ENCODE data around the gene WIF1. TPM values are rescaled to one million over a fixed set of nuclear protein-coding genes. Genes with fewer than 3 reads are reported as not detected.

The WIF1 gene
- total and polyA plus RNA-seq, 2 of the 8 experiments (the other 6 are each of a cell fraction or from before 2014, with no cell fraction given): 1.8 to 9.1 TPM

DNA sequence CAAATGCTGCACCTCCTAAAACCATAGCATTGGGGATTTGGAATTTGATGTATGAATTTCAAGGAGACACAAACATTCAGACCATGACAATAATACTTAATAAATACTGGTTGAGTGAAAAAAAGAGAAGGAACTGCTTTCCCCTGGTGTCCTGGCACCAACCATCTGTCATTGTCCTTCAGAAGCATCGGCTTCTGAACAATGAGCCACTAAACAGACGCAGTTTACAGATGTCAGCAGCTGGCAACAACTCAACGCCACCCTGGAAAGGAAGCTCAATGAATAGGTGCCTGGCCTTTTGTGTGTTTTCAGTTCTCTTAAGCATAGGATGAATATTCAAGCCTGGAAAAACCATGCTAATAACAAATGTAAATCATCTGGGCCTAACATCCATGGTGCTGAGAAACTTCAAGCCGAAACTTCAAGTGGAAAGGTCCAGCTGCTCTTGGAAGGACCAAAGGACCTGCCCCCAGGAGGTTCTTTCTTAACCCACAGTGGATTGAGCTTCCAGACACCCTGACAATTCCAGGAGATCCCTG, 101.3 kb downstream of the WIF1 start:
- no peaks in the 10 kb centered on the region for H3K79me1 ChIP-seq (ENCODE audit: low read depth, low read length)
- H3K36me3 ChIP-seq (ENCODE audit: control insufficient read depth in 2 of 4, insufficient read depth in 4 of 4, low read length in 3 of 4): no peaks in the 10 kb centered on the region
- no peak overlapping the region for H2AK5ac ChIP-seq (ENCODE audit: low read depth, low read length)
- H3K18ac ChIP-seq (ENCODE audit: extremely low read depth, low read length): no peak overlapping the region
- H3K79me2 ChIP-seq (ENCODE audit: control insufficient read depth in 1 of 2, insufficient read depth in 2 of 2, low read length in 2 of 2): no peaks in the 10 kb centered on the region
- no peaks in the 10 kb centered on the region for H3K9me3 ChIP-seq (ENCODE audit: insufficient read depth in 2 of 2, low read depth in 1 of 2, low read length in 1 of 2)
- H3K4me3 ChIP-seq (ENCODE audit: extremely low read depth in 1 of 4, insufficient read depth in 2 of 4, low read depth in 3 of 4, low read length in 4 of 4): no peak overlapping the region
- H3K23me2 ChIP-seq (ENCODE audit: low read depth, low read length): no peaks in the 10 kb centered on the region
- no peaks in the 10 kb centered on the region for H3K27me3 ChIP-seq (replicated peaks in 1 of 4; ENCODE audit: control insufficient read depth in 3 of 4, extremely low read depth in 1 of 4, insufficient read depth in 3 of 4, low read length in 3 of 4)
- no peak for DNase-seq (ENCODE audit: low read depth in 1 of 2, low spot score in 2 of 2)
- H3K4ac ChIP-seq (replicated peaks; ENCODE audit: insufficient read length, low read depth, low read length): no peak overlapping the region
- H2AFZ ChIP-seq (ENCODE audit: low read length): no peak overlapping the region
- H3K27ac ChIP-seq (ENCODE audit: low read depth, low read length): no peak overlapping the region
- no peak overlapping the region for H3K9ac ChIP-seq (replicated peaks in 1 of 4; ENCODE audit: extremely low read depth in 1 of 4, low read depth in 3 of 4, low read length in 3 of 4)
- H2BK12ac ChIP-seq (ENCODE audit: low read depth, low read length): no peak overlapping the region
- no peak overlapping the region for H4K5ac ChIP-seq (ENCODE audit: insufficient read length, low read depth, low read length)
- H3K4me1 ChIP-seq (replicated peaks in 1 of 4; ENCODE audit: control insufficient read depth in 3 of 4, insufficient read depth in 4 of 4, low read length in 3 of 4): peaks cover 0 to 8% (median 1%) of the 10 kb centered on the region in 4 experiments; a peak in 2 of 7 replicates
- H4K20me1 ChIP-seq (replicated peaks in 1 of 2; ENCODE audit: control insufficient read depth in 1 of 2, insufficient read depth in 2 of 2, low read length in 2 of 2): no peaks in the 10 kb centered on the region
- FAIRE-seq: no peak
- H2BK5ac ChIP-seq (ENCODE audit: low read depth, low read length): no peak overlapping the region
- no peak overlapping the region for H3K56ac ChIP-seq (replicated peaks; ENCODE audit: insufficient read length, low read depth, low read length)
- no peak overlapping the region for H2BK15ac ChIP-seq (ENCODE audit: low read length)
- no peak overlapping the region for H4K91ac ChIP-seq (replicated peaks; ENCODE audit: insufficient read length, low read length)
- 89% methylated on average over 4 of the region's 4 CpGs; no CpG with 5 or more reads in 1 of the 2 experiments for WGBS, 2 experiments (ENCODE audit: extremely low coverage in 1 of 2, insufficient coverage in 1 of 2, insufficient read length in 1 of 2, insufficient replicate concordance in 2 of 2, low coverage in 1 of 2, low lambda C conversion rate in 2 of 2, missing lambda C conversion rate in 1 of 2)
- H3K14ac ChIP-seq (ENCODE audit: insufficient read length): no peak overlapping the region
- H4K8ac ChIP-seq (ENCODE audit: extremely low read depth, insufficient read depth, low read length): no peak overlapping the region
- ChIA-PET CTCF (ENCODE audit: partially characterized antibody) (no interaction called here), POLR2A (ENCODE audit: partially characterized antibody) (no interaction called here)
- H2BK20ac ChIP-seq (ENCODE audit: low read length): no peak overlapping the region
- no peak overlapping the region for H3K4me2 ChIP-seq (ENCODE audit: insufficient read depth in 1 of 2, low read depth in 2 of 2, low read length in 2 of 2)
- no peak overlapping the region for H3K23ac ChIP-seq (ENCODE audit: insufficient read length)
- no peak overlapping the region for H2BK120ac ChIP-seq (replicated peaks; ENCODE audit: low read depth, low read length)
- TF ChIP-seq KDM4A (IDR thresholded peaks at IDR 0.05; ENCODE audit: low read depth, low read length, severe bottlenecking): no peak
- TF ChIP-seq RBBP5 (IDR thresholded peaks at IDR 0.05; ENCODE audit: borderline replicate concordance, low read depth, low read length): no peak
- no peak for TF ChIP-seq HDAC2 (IDR thresholded peaks at IDR 0.05; ENCODE audit: borderline replicate concordance in 1 of 2, low read depth in 2 of 2, low read length in 2 of 2)
- TF ChIP-seq, protein P1, sequence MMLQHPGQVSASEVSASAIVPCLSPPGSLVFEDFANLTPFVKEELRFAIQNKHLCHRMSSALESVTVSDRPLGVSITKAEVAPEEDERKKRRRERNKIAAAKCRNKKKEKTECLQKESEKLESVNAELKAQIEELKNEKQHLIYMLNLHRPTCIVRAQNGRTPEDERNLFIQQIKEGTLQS (IDR thresholded peaks at IDR 0.05; ENCODE audit: insufficient read depth, low read depth, low read length): no peak
- no peak for TF ChIP-seq ZNF274 (IDR thresholded peaks at IDR 0.05; ENCODE audit: borderline replicate concordance, extremely low read depth, low read length)
- no peak for TF ChIP-seq TEAD4 (IDR thresholded peaks at IDR 0.05; ENCODE audit: low read depth, low read length)
- no peak for TF ChIP-seq POLR2AphosphoS5 (IDR thresholded peaks at IDR 0.05; ENCODE audit: low read depth, low read length)
- no peak for TF ChIP-seq SP4 (IDR thresholded peaks at IDR 0.05; ENCODE audit: low read length)
- TF ChIP-seq POLR2A (IDR thresholded peaks at IDR 0.05; ENCODE audit: control extremely low read depth in 1 of 2, low read depth in 2 of 2, low read length in 2 of 2): no peak
- TF ChIP-seq CBX5 (IDR thresholded peaks at IDR 0.05; ENCODE audit: low read depth, low read length): no peak
- no peak for TF ChIP-seq YY1 (IDR thresholded peaks at IDR 0.05; ENCODE audit: low read depth, low read length)
- TF ChIP-seq JUN (IDR thresholded peaks at IDR 0.05; ENCODE audit: low read depth, low read length): no peak
- no peak for TF ChIP-seq CHD1 (IDR thresholded peaks at IDR 0.05; ENCODE audit: low read depth, low read length)
- no peak for TF ChIP-seq SIRT6 (IDR thresholded peaks at IDR 0.05; ENCODE audit: low read length)
- no peak for TF ChIP-seq MAFK (IDR thresholded peaks at IDR 0.05; ENCODE audit: low read depth, low read length)

Data from H1 (cell line).